HT1080 (cell line): ENCODE measurements around the gene VTCN1. TPM values are rescaled to one million over a fixed set of nuclear protein-coding genes. Genes with fewer than 3 reads are reported as not detected.
A peak's percentile ranks its signal among the peaks of the same experiment; 100 is the strongest.

Experiments
- DNase-seq: peaks from one replicate; pipeline ENCODE4 v3.0.0-alpha.2; 2015; ENCODE audit warnings: low read depth
- small RNA-seq: library from RNA; depleted of rRNA; stranded (forward); fragments of <200 nt; gene quantifications from one replicate; pipeline ENCODE3, GENCODE V24; 2014
- total RNA-seq: library from RNA; depleted of rRNA; stranded (reverse); fragments of >200 nt; shearing (Covaris generic); gene quantifications from 2 replicates; pipeline ENCODE4 v1.2.3, GENCODE V29; 2014; rRNA removed

VTCN1 gene
- total RNA-seq, 1 experiment from 2014 or later = not detected

- no peak for DNase-seq
Observed at GRCh38 chr1:117097443-117097842, 113.3 kb downstream of the VTCN1 start.

DNA sequence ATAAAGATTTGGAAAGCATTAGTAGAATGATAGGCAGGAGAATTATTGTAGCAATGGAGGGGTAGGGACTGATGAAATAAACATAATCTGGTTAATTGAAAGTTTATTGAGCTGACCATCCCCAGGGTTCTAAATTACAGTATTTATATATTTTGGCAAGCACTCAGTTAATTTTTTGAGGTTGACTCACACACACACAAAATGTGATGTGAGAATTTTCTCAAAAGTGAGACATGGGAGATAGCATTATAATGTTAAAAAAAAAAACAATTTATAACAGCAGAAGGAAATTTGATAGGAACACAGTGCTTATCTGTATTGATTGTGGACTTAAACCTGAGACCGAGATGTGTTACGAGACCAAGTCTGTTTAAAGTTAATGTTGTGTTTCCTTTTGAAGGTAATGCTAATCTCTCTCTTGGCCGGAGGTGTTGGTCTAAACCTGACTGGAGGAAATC lies 113.7 kb downstream of the VTCN1 start:
- DNase-seq = no peak

DNA sequence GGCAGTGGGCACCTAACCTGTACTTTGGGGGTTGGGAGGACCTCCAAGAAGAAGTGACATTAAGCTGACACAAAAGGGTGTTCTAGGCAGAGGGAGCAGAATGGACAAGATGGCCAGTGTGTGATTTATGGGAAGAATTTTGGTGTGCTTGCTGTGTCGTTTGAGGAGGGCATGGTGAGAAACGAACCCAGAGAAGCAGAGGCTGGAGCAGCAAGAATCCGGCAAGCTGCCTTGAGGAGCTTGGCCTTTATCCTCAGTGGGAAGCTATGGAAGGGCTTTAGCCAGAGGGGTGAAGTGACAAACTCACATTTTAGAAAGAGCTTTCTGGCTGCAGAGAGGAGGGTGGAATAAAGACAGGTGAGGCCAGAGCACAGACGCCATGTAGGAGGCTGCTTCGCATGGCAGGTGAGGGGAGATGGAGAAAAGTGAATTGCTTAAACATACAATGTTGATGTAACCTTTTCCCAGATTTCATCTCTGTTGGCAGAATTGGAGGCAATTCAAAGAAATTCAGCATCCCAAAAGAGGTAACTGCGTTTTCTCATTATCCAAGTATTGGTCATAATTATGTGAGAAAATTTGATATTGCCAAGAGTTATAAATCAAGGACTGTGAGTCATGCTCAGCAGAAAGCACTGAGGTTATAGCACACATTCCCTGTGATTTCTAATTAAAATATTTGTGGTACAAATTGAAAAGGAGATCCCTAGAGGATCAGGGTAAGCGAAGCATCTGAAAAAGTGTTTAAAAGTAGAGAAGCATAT lies 115.7 kb downstream of the VTCN1 start:
- no peak for DNase-seq

DNA sequence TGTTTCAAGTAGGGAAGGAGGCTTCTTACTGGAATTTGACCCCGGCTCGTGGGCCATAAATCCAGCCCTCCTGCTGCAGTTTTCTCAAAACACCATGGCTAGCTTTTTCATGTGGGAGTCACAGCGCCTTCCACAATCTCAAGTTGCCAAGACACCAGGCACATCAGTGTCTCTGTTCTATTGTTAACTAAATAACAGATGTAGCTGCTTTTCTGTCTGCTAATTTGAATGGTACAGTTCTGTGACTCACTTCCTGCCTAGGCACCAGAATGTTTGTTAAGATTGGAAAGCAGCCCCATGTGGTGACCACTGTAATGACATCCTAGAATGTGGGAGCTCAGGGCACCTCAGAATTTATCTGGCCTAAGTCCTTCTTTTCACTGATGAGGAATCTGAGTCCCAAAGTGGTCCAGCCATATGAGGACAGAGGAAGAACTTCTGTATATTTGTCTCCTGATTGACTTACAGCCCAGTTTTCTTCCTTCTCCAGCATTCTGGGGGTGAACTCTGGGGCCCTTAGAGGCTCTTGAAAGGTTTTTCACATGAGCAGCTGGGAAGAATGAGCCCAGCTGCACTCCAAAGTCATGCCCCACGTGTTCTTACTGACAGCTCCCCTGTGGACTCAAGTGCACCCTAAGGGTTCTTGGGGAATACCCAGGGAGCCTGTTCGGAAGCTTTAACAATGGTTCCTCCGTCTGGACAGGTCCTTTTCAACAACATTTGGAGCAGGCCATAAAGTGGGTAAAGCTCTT lies 116.7 kb downstream of the VTCN1 start:
- peak; percentile 83 for DNase-seq

Small RNA genes lying within 50 kb of the gene (small RNA-seq; reads per million reads assigned to genes)
- 0.48 reads per million, percentile 53 among the genes with 10 or more reads in this experiment for gene MIR942
- not detected for gene RF00017

Other genes with a start within 250 kb of the VTCN1 start
- 0.03 and 0.06 TPM in 2 replicates for gene CD101, start 209.2 kb downstream of the VTCN1 start, total RNA-seq
- 24.0 and 25.0 TPM in 2 replicates for gene TTF2, start 150.6 kb downstream of the VTCN1 start, total RNA-seq
- gene TRIM45, start 89.2 kb downstream of the VTCN1 start, total RNA-seq = 2.0 and 3.7 TPM in 2 replicates
- gene MAN1A2, start 156.5 kb upstream of the VTCN1 start, total RNA-seq = 21.4 and 28.6 TPM in 2 replicates